HuH-7.5 (cell line): ENCODE measurements around the gene OGN.

Experiments used
- DNase-seq: peaks from one replicate; pipeline ENCODE4 v3.0.0; 2011; ENCODE audit warnings: low spot score

The OGN gene

DNA sequence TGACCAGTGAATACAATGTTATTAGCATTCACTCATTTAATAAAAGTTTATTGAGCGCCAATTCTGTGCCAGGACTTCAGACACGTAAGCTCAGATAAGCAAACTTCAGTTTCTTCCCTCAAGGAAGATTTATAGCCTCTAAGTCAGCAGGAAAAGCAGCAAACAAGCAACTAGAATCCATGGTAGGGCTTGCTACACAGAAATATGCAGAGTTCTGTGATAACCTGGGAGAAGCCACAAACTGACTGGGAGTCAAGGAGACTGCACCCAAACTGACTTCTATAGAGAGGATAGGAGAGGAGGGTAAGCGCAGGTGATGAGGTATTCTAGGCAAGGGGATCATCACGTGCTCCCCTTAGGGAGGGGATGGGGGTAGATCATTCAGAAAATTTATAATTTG lies 1.4 kb upstream of the OGN start:
- no peak for DNase-seq

GRCh38 chr9:92402826-92403745 lies 1.3 kb downstream of the OGN start:
- no peak for DNase-seq

GRCh38 chr9:92402360-92402759 lies 2.0 kb downstream of the OGN start:
- no peak for DNase-seq

GRCh38 chr9:92397853-92398252 lies 6.5 kb downstream of the OGN start:
- no peak for DNase-seq

DNA sequence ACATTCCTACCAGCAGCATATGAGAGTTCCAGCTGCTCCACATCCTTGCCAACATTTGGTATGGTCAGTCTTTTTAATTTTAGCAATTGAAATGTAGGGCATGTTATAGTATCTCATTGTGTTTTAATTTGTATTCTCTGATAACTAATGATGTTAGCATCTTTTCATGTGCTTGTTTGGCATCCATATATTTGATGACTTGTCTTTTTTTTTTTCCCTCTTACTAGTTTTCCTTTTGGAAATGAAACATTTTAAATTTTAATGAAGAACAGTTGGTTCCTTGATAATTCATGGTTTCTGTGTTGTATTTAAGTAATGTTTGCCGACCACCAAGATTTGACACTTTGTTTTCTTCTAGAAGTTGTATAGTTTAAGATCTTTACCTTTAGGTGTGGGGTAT lies 8.8 kb downstream of the OGN start:
- no peak for DNase-seq

GRCh38 chr9:92393686-92394085 lies 10.7 kb downstream of the OGN start:
- DNase-seq: no peak

DNA sequence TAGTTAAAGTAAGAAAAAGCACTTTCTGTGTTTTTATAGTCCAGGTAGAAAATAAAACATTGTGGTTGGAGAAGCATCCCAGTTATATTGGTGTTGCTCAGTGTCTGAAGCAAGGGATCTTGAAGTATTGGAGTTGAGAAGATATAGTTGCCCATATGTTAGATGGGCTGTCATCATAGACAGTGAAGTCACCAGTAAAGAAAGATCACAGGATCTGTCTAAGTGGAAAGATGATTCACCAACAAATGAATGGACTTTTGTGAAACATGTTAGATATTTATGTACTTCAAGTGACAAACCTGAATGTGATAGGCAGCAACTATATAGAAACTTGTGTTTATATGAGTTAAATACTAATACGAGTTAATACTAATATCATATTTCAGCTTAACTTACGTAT lies 11.7 kb downstream of the OGN start:
- DNase-seq: no peak

DNA sequence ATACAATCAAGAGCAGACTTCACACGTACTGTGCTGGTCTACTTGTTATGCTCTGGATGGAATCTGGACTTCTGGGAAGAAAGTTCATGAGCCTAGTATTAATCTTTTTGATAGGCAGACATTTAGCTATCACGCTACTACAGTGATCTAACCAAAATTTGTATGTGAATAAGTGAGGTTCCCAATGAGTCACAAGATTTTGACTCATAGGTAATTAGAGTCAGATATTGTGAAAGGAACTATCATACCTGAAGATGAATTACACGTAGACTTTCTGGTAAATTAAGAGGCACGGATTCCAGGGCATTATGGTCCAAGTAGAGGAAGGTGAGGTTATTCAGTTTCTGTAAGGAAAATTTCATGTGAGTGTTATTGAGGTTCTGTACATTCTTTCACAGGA lies 18.4 kb downstream of the OGN start:
- DNase-seq: no peak

GRCh38 chr9:92385477-92385876 lies 18.9 kb downstream of the OGN start:
- DNase-seq: no peak

GRCh38 chr9:92385001-92385400 lies 19.4 kb downstream of the OGN start:
- DNase-seq: no peak

GRCh38 chr9:92384375-92384774 lies 20.0 kb downstream of the OGN start:
- no peak for DNase-seq

- DNase-seq: no peak
These were observed 22.6 kb downstream of the OGN start for GRCh38 chr9:92381775-92382174.

GRCh38 chr9:92380603-92381002 lies 23.8 kb downstream of the OGN start:
- no peak for DNase-seq

DNA sequence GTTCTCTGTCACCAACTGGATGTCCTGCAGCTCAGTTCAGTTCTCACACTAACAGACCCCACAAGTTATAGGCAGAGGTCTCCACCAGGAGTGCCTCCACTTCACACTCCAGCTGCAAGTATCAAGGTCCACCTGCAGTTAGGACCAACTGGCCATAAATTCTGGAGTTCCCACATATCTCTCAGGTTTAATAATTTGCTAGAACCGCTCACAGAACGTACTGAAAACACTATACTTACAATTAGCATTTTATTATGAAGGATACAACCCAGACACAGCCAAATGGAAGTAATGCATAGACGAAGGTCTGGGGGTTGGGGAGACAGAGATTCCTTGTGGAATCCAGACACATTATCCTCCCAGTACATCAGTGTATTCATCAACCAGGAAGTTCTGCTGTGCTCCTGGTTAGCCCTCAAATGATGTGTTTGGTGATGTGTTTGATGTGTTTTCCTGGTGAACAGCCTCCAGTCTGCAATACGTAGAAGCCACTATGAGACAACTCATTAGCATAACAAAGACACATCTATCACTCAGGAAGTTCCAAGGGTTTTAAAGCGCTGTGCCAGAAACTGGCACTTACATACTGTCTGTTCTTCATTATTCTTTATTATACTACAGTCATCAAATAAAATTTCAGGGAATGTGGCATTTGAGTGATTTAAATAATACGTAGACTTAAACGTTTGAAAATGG lies 25.4 kb downstream of the OGN start:
- no peak for DNase-seq

- no peak for DNase-seq
These were observed 26.5 kb downstream of the OGN start for GRCh38 chr9:92377876-92378275.

- DNase-seq: no peak
These were observed 31.2 kb downstream of the OGN start for GRCh38 chr9:92373167-92373566.

DNA sequence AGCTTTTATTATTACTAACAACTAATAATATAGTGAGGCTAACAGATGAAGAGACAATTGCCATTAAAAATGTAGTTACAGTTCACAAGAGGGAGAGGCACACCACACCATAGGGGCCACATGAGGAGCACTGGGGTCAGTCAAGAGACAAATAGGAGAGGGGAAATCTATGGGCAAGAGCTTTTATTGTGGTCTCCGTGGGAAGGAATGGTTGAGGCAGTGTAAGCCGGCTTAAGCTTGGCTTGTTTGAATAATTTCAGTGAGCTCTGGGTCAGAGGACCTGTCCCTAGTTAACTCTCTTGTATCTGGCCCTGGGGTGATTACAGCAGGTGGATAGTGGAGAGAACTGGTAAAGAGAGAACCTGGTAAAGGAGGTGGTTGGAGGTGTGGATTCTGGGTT lies 35.3 kb downstream of the OGN start:
- no peak for DNase-seq

GRCh38 chr9:92360083-92360482 lies 44.3 kb downstream of the OGN start:
- no peak for DNase-seq

GRCh38 chr9:92359394-92359995 lies 44.9 kb downstream of the OGN start:
- DNase-seq: no peak

GRCh38 chr9:92353051-92353450 lies 51.3 kb downstream of the OGN start:
- DNase-seq: no peak

DNA sequence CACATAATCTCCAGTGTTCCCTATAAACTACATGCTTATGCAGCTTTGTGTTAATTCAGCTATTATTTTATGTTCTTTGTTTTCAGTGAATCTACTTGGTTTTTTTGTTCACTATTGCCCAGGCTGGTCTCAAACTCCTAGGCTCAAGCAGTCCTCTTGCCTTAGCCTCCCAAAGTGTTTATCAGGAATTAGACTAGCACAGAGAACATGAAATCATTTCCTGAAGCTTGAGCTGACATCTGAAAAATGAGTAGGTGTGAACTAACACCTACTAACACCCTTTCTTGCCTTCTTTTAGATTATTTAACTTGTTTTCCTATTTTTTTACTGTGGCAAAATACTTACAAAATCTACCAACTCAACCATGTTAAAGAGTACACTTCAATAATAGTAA lies 53.6 kb downstream of the OGN start:
- no peak for DNase-seq

DNA sequence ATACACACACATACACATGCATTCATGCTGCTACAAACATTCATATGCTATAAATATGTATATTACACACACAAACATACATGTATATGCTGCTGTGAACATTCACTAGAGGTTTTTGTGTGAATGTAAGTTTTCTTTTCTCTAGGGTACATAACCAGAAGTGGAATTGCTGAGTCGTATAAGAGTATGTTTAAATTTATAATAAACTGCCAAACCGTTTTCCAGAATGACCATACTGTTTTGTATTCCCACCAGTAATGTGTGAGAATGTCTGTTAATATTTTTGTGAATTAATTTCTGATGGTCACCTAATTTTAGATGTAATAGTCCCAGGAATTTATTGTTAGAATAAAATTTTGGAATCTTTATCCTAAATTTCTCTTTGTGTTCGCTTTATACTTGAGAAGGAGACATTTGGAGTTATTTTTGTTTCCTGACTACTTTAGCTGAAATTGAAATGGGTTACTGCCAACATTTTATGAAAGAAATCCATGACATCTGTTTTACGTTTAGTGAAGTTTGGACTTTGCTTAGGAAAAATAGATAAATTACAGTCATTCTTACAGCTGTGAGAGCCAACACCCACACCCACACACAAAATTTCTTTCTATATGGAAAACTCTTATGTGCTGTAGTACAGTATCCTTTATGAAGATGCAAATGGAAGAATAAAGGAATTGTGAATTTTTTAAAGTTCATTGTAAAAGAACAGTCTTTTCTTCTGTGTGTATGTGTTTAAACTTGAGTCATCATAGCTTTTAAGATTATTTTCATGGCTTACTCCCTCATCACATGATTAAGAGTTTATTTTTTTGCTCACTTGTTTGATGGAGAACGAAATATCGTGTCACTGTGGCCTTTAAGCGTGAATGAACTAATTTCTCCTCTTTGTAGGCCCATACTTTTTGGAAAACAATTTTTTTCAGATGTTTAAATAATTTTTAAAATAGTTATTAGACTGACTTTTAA lies 54.3 kb downstream of the OGN start:
- no peak for DNase-seq
